Endothelial cell of umbilical vein (primary cell): ENCODE data around the gene TPP1. TPM values are rescaled to one million over a fixed set of nuclear protein-coding genes. Genes with fewer than 3 reads are reported as not detected.

ENCODE experiments used
- BruUV-seq: library from RNA; stranded (reverse); fragments of 400-500 nt; replicated peaks from 2 replicates; lab custom pipeline; 2021; lab: Mats Ljungman, UMichigan
- CTCF ChIA-PET: fragments of 300-600, 350-600 bp; sonication (Branson Sonifier 250); formaldehyde crosslinking; loops from one replicate; lab custom pipeline; 2021; ENCODE audit warnings: antibody characterized with exemption, inconsistent platforms; lab: Charles Lee
- POLR2A ChIA-PET: fragments of 300-600, 350-600 bp; sonication (Branson Sonifier 250); formaldehyde crosslinking; loops from one replicate; lab custom pipeline; 2021; ENCODE audit warnings: antibody characterized with exemption, inconsistent platforms; lab: Charles Lee
- DNase-seq: peaks from one replicate; pipeline ENCODE4 v3.0.0-alpha.2; 2011; ENCODE audit warnings: low read depth, low spot score
- FAIRE-seq: peaks from 2 replicates; lab custom pipeline; 2011; peaks lifted over from hg19 to GRCh38; lab: Jason Lieb, UNC
- H2AFZ ChIP-seq: 2 replicates; pipeline ENCODE4 v1.6.0; 2012; ENCODE audit warnings: low read depth, low read length, control low read depth, inconsistent platforms
- H3K27ac ChIP-seq: 2 replicates; pipeline ENCODE4 v1.5.1; 2011; ENCODE audit warnings: low read depth, mild to moderate bottlenecking, control low read depth, low read length, moderate library complexity; ENCODE audit not compliant: insufficient read depth
- H3K27me3 ChIP-seq, 2 experiments: 2 replicates each; pipeline versions ENCODE4 v1.6.0 to v1.6.1; 2011; ENCODE audit warnings: low read length in 2 of 2, mixed read lengths in 1 of 2; ENCODE audit not compliant: control insufficient read depth in 2 of 2, insufficient read depth in 2 of 2
- H3K36me3 ChIP-seq, 2 experiments: 2 replicates in 1 of 2; 3 replicates in 1 of 2; pipeline ENCODE4 v1.5.1; 2011; ENCODE audit warnings: low read length in 2 of 2, mild to moderate bottlenecking in 1 of 2, moderate library complexity in 1 of 2; ENCODE audit not compliant: control insufficient read depth in 2 of 2, insufficient read depth in 2 of 2; ENCODE audit errors: extremely low read depth in 1 of 2
- H3K4me1 ChIP-seq: 3 replicates; pipeline ENCODE4 v1.5.1; 2011; ENCODE audit warnings: mild to moderate bottlenecking, low read length; ENCODE audit not compliant: control insufficient read depth, insufficient read depth; ENCODE audit errors: extremely low read depth
- H3K4me2 ChIP-seq: 2 replicates; pipeline ENCODE4 v1.6.1; 2011; ENCODE audit warnings: low read length, control low read depth, mixed read lengths; ENCODE audit not compliant: insufficient read depth
- H3K4me3 ChIP-seq, 3 experiments: fragments of 200-600 bp in 1 of 3; sonication (generic), shearing (Covaris generic) in 1 of 3; replicated peaks in 1 of 3; 2 replicates each; pipeline ENCODE4 v1.5.1; 2011 to 2016; ENCODE audit warnings: control low read depth in 3 of 3, low read length in 3 of 3, mild to moderate bottlenecking in 2 of 3, inconsistent platforms in 1 of 3, low read depth in 1 of 3, moderate library complexity in 1 of 3; ENCODE audit not compliant: insufficient read depth in 1 of 3
- H3K79me2 ChIP-seq: 2 replicates; pipeline ENCODE4 v1.6.0; 2012; ENCODE audit warnings: low read length, inconsistent platforms; ENCODE audit not compliant: control insufficient read depth, insufficient read depth
- H3K9ac ChIP-seq: replicated peaks from 2 replicates; pipeline ENCODE3; 2011; ENCODE audit warnings: low read length, control low read depth; ENCODE audit not compliant: insufficient read depth; ENCODE audit errors: extremely low read depth
- H3K9me1 ChIP-seq: replicated peaks from 3 replicates; pipeline ENCODE4 v1.6.0; 2011; ENCODE audit warnings: mild to moderate bottlenecking, low read length; ENCODE audit not compliant: control insufficient read depth, insufficient read depth; ENCODE audit errors: extremely low read depth
- H3K9me3 ChIP-seq: replicated peaks from 2 replicates; pipeline ENCODE4 v1.5.1; 2012; ENCODE audit warnings: low read length, inconsistent platforms; ENCODE audit not compliant: control insufficient read depth, insufficient read depth
- H4K20me1 ChIP-seq: replicated peaks from 2 replicates; pipeline ENCODE3; 2011; ENCODE audit warnings: mild to moderate bottlenecking, low read length; ENCODE audit not compliant: control insufficient read depth, insufficient read depth; ENCODE audit errors: extremely low read depth
- CTCF ChIP-seq, 2 donors: IDR thresholded peaks; 1 replicate in 1 of 2; 2 replicates in 1 of 2; pipeline ENCODE4 v1.5.1; 2011; ENCODE audit warnings: low read length in 2 of 2, mild to moderate bottlenecking in 2 of 2, moderate library complexity in 2 of 2, control low read depth in 1 of 2, inconsistent platforms in 1 of 2, low read depth in 1 of 2; ENCODE audit not compliant: insufficient read depth in 1 of 2; ENCODE audit errors: extremely low read depth in 1 of 2
- EZH2 ChIP-seq: IDR thresholded peaks from 2 replicates; pipeline ENCODE4 v1.6.1; 2012; ENCODE audit warnings: borderline replicate concordance, low read depth, mild to moderate bottlenecking, moderate library complexity, low read length, inconsistent platforms; ENCODE audit not compliant: severe bottlenecking
- FOS ChIP-seq: IDR thresholded peaks from 2 replicates; pipeline ENCODE4 v1.6.1; 2011; ENCODE audit warnings: mild to moderate bottlenecking, low read length, moderate library complexity, borderline replicate concordance; ENCODE audit not compliant: insufficient read depth
- GATA2 ChIP-seq: IDR thresholded peaks from 2 replicates; pipeline ENCODE4 v1.7.0; 2011; ENCODE audit warnings: low read depth, mild to moderate bottlenecking, moderate library complexity, mixed read lengths, low read length; ENCODE audit not compliant: insufficient read length, insufficient read depth
- JUN ChIP-seq: IDR thresholded peaks from 2 replicates; pipeline ENCODE4 v1.6.1; 2011; ENCODE audit warnings: borderline replicate concordance, low read depth; ENCODE audit not compliant: insufficient read length, insufficient read depth
- MYC ChIP-seq: IDR thresholded peaks from one replicate; pipeline ENCODE4 v1.6.1; 2011; ENCODE audit warnings: mild to moderate bottlenecking, low read depth, low read length
- POLR2A ChIP-seq: IDR thresholded peaks from 2 replicates; pipeline ENCODE4 v1.6.1; 2012; ENCODE audit warnings: low read depth, mild to moderate bottlenecking, control low read depth, low read length
- POLR2AphosphoS5 ChIP-seq: IDR thresholded peaks from 2 replicates; pipeline ENCODE4 v1.6.1; 2012; ENCODE audit warnings: low read depth, mild to moderate bottlenecking, control low read depth, low read length, moderate library complexity; ENCODE audit not compliant: insufficient read depth
- dilution Hi-C: fragments of 300-500 bp; cut with MboI; formaldehyde crosslinking; loops from one replicate; pipeline ENCODE4 v1.15.0; 2019; ENCODE audit warnings: low sequenced_read_pairs; ENCODE audit not compliant: extremely low pct_ligation_motif_present
- intact Hi-C: fragments of 100-400 bp; cut with micrococcal nuclease; formaldehyde crosslinking; loops from one replicate; pipeline ENCODE4 v1.10.0; 2022
- polyA plus RNA-seq, 4 experiments: library from polyadenylated mRNA; depleted of rRNA in 3 of 4; stranded (reverse) in 3 of 4; unstranded in 1 of 4; fragments of >200 nt; gene quantifications; 2 replicates each; pipeline versions ENCODE4 v1.2.1 to v1.2.3, GENCODE V29; 2011 to 2012; ENCODE audit warnings: missing spikeins in 1 of 4
- total RNA-seq: library from RNA; stranded (reverse); gene quantifications from 2 replicates; pipeline ENCODE4 v1.2.3, GENCODE V29; 2021
- TF ChIP-seq, protein P1 (sequence below): IDR thresholded peaks from 2 replicates; pipeline ENCODE4 v1.6.1; 2011; ENCODE audit not compliant: insufficient read depth, insufficient read length

TPP1 gene
- total and polyA plus RNA-seq, 2 donors (not counting 3 experiments of a cell fraction or from before 2014, with no cell fraction given) = 124 to 224 TPM

DNA sequence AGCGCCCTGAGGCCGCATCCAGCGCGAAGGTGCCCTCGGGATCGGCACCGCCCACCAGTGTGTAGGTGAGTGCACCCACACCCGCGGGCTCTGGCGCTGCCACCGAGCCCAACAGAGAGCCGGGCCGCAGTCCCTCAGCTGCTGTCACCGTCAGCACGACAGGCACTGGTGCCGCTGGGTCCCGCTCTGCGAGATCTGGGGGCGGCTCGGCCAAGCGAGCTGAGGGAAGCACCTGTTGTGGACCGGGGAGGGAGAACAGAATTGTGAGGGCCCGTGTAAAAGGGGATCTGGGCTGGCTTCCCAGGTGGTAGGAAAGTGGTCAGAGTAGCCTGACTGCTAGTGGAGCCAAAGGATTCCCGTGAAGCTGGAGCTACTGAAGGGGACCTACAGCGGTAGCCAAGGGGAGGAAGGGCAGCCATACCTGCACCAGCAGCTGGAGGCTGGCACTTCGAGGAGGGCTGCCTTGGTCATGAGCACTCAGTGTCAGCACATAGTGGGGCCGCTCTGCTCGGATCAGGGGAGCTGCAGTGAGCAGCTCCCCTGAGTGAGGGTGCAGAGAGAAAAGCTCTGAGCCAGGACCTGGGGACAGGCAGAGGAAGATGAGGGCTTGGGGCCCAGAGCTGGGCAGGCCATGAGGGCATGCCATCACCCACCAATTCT lies 11.5 kb upstream of the TPP1 start:
- CTCF ChIA-PET = interaction anchor here (0.7 to 1.4 kb wide), 5 partner anchors 10 to 100 kb away, joined by 3 to 4 read pairs (median 3); partner anchors contain the start of gene TPP1
- peaks cover 5 to 66% of the 10 kb centered on the region in 2 experiments for H3K36me3 ChIP-seq
- no peak overlapping the region for H3K4me2 ChIP-seq
- TF ChIP-seq, protein P1, sequence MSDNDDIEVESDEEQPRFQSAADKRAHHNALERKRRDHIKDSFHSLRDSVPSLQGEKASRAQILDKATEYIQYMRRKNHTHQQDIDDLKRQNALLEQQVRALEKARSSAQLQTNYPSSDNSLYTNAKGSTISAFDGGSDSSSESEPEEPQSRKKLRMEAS = no peak
- no peak for TF ChIP-seq EZH2
- no peak for TF ChIP-seq MYC
- TF ChIP-seq POLR2AphosphoS5 = no peak
- no peak for TF ChIP-seq GATA2
- TF ChIP-seq JUN = no peak
- TF ChIP-seq FOS = no peak
- TF ChIP-seq CTCF (IDR thresholded peaks at IDR 0.05; ENCODE audit: extremely low read depth in 1 of 2, insufficient read depth in 1 of 2, low read depth in 1 of 2, low read length in 2 of 2) = no peak
- no peak for TF ChIP-seq POLR2A
- dilution Hi-C loops (no loop called here), intact Hi-C loops (no loop called here)
- DNase-seq (no peak), FAIRE-seq (no peak)
- H3K9me1 ChIP-seq = no peaks in the 10 kb centered on the region
- POLR2A ChIA-PET = no interaction called here
- H2AFZ ChIP-seq = no peak overlapping the region
- no peaks in the 10 kb centered on the region for H3K79me2 ChIP-seq
- no TSS peak for BruUV-seq
- no peaks in the 10 kb centered on the region for H4K20me1 ChIP-seq
- H3K27ac ChIP-seq = no peak overlapping the region
- no peaks in the 10 kb centered on the region for H3K27me3 ChIP-seq
- no peak overlapping the region for H3K9ac ChIP-seq
- peaks cover 18% of the 10 kb centered on the region for H3K4me1 ChIP-seq
- H3K4me3 ChIP-seq = no peak overlapping the region
- no peaks in the 10 kb centered on the region for H3K9me3 ChIP-seq
